Astrocyte (in vitro differentiated cells and primary cell): ENCODE data around the gene NUCKS1. TPM values are rescaled to one million over a fixed set of nuclear protein-coding genes. Genes with fewer than 3 reads are reported as not detected.

Experiments
- DNase-seq: peaks from one replicate; pipeline ENCODE4 v3.0.0-alpha.2; 2010; ENCODE audit warnings: low read depth
- FAIRE-seq: peaks from 2 replicates; lab custom pipeline; 2011; peaks lifted over from hg19 to GRCh38; lab: Jason Lieb, UNC
- H2AFZ ChIP-seq: 2 replicates; pipeline ENCODE4 v1.6.0; 2012; ENCODE audit warnings: low read depth, low read length, inconsistent platforms
- H3K27ac ChIP-seq: 2 replicates; pipeline ENCODE4 v1.5.1; 2011; ENCODE audit warnings: low read depth, low read length, inconsistent platforms
- H3K27me3 ChIP-seq: 2 replicates; pipeline ENCODE4 v1.6.0; 2011; ENCODE audit warnings: low read length, inconsistent platforms; ENCODE audit not compliant: insufficient read depth
- H3K36me3 ChIP-seq: 2 replicates; pipeline ENCODE4 v1.5.1; 2011; ENCODE audit warnings: low read length, inconsistent platforms; ENCODE audit not compliant: insufficient read depth
- H3K4me1 ChIP-seq: 2 replicates; pipeline ENCODE4 v1.5.1; 2011; ENCODE audit warnings: low read length, inconsistent platforms; ENCODE audit not compliant: insufficient read depth
- H3K4me2 ChIP-seq: 2 replicates; pipeline ENCODE4 v1.6.0; 2012; ENCODE audit warnings: low read length, inconsistent platforms
- H3K4me3 ChIP-seq: 2 replicates; pipeline ENCODE4 v1.5.1; 2011; ENCODE audit warnings: low read depth, mild to moderate bottlenecking, low read length, inconsistent platforms; ENCODE audit not compliant: insufficient read depth
- H3K79me2 ChIP-seq: 2 replicates; pipeline ENCODE4 v1.6.0; 2012; ENCODE audit warnings: mild to moderate bottlenecking, low read length, inconsistent platforms; ENCODE audit not compliant: insufficient read depth
- H3K9ac ChIP-seq: 2 replicates; pipeline ENCODE4 v1.6.0; 2012; ENCODE audit warnings: mild to moderate bottlenecking, low read length, inconsistent platforms
- H3K9me3 ChIP-seq: 2 replicates; pipeline ENCODE4 v1.5.1; 2012; ENCODE audit warnings: low read depth, mild to moderate bottlenecking, low read length, inconsistent platforms; ENCODE audit not compliant: insufficient read depth
- H4K20me1 ChIP-seq: 2 replicates; pipeline ENCODE4 v1.6.0; 2012; ENCODE audit warnings: low read length, inconsistent platforms; ENCODE audit not compliant: insufficient read depth
- H3K27ac Mint-ChIP-seq: one replicate; pipeline ENCODE4 v1.8.0; 2021; ENCODE audit warnings: mild to moderate bottlenecking, mixed read lengths; ENCODE audit not compliant: unreplicated experiment
- H3K27me3 Mint-ChIP-seq: one replicate; pipeline ENCODE4 v1.8.0; 2021; ENCODE audit warnings: low read depth, mixed read lengths; ENCODE audit not compliant: unreplicated experiment
- H3K36me3 Mint-ChIP-seq: one replicate; pipeline ENCODE4 v1.8.0; 2021; ENCODE audit warnings: low read depth, mixed read lengths; ENCODE audit not compliant: unreplicated experiment
- H3K4me1 Mint-ChIP-seq: one replicate; pipeline ENCODE4 v1.8.0; 2021; ENCODE audit warnings: low read depth, mixed read lengths; ENCODE audit not compliant: unreplicated experiment
- H3K4me3 Mint-ChIP-seq: one replicate; pipeline ENCODE4 v1.8.0; 2021; ENCODE audit warnings: mild to moderate bottlenecking, moderate library complexity, mixed read lengths; ENCODE audit not compliant: unreplicated experiment
- H3K9me3 Mint-ChIP-seq: one replicate; pipeline ENCODE4 v1.8.0; 2021; ENCODE audit warnings: mild to moderate bottlenecking, mixed read lengths; ENCODE audit not compliant: unreplicated experiment
- EZH2 ChIP-seq: IDR thresholded peaks from 2 replicates; pipeline ENCODE4 v1.6.1; 2012; ENCODE audit warnings: mild to moderate bottlenecking, low read length, inconsistent platforms; ENCODE audit not compliant: insufficient read depth
- total RNA-seq: library from RNA; stranded (reverse); gene quantifications from 2 replicates; pipeline ENCODE4 v1.2.1, GENCODE V29; 2021
- TF ChIP-seq, protein P1 (sequence below): IDR thresholded peaks from 2 replicates; pipeline ENCODE4 v1.5.1; 2011; ENCODE audit warnings: low read depth, mild to moderate bottlenecking, inconsistent platforms, low read length, moderate library complexity; ENCODE audit not compliant: insufficient read depth

The NUCKS1 gene
- total RNA-seq, 1 donor from 2014 or later: 169 TPM

GRCh38 chr1:205754857-205755256, 4.9 kb upstream of the NUCKS1 start:
- TF ChIP-seq, protein P1, sequence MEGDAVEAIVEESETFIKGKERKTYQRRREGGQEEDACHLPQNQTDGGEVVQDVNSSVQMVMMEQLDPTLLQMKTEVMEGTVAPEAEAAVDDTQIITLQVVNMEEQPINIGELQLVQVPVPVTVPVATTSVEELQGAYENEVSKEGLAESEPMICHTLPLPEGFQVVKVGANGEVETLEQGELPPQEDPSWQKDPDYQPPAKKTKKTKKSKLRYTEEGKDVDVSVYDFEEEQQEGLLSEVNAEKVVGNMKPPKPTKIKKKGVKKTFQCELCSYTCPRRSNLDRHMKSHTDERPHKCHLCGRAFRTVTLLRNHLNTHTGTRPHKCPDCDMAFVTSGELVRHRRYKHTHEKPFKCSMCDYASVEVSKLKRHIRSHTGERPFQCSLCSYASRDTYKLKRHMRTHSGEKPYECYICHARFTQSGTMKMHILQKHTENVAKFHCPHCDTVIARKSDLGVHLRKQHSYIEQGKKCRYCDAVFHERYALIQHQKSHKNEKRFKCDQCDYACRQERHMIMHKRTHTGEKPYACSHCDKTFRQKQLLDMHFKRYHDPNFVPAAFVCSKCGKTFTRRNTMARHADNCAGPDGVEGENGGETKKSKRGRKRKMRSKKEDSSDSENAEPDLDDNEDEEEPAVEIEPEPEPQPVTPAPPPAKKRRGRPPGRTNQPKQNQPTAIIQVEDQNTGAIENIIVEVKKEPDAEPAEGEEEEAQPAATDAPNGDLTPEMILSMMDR: no peak
- TF ChIP-seq EZH2: no peak
- Mint-ChIP-seq H3K4me1 (no peaks in the 10 kb centered on the region), H3K36me3 (peaks cover 5% of the 10 kb centered on the region), H3K27me3 (peaks cover 2% of the 10 kb centered on the region), H3K9me3 (peaks cover 2% of the 10 kb centered on the region), H3K4me3 (no peak overlapping the region), H3K27ac (no peak overlapping the region)
- H3K4me2 ChIP-seq: no peak overlapping the region
- H3K4me1 ChIP-seq: peaks cover 3% of the 10 kb centered on the region
- no peak overlapping the region for H3K27ac ChIP-seq
- no peak for FAIRE-seq
- no peaks in the 10 kb centered on the region for H3K79me2 ChIP-seq
- H3K27me3 ChIP-seq: peaks cover 17% of the 10 kb centered on the region
- DNase-seq: no peak
- no peaks in the 10 kb centered on the region for H3K9me3 ChIP-seq
- no peak overlapping the region for H3K9ac ChIP-seq
- H2AFZ ChIP-seq: no peak overlapping the region
- no peaks in the 10 kb centered on the region for H3K36me3 ChIP-seq
- H4K20me1 ChIP-seq: no peaks in the 10 kb centered on the region
- no peak overlapping the region for H3K4me3 ChIP-seq

DNA sequence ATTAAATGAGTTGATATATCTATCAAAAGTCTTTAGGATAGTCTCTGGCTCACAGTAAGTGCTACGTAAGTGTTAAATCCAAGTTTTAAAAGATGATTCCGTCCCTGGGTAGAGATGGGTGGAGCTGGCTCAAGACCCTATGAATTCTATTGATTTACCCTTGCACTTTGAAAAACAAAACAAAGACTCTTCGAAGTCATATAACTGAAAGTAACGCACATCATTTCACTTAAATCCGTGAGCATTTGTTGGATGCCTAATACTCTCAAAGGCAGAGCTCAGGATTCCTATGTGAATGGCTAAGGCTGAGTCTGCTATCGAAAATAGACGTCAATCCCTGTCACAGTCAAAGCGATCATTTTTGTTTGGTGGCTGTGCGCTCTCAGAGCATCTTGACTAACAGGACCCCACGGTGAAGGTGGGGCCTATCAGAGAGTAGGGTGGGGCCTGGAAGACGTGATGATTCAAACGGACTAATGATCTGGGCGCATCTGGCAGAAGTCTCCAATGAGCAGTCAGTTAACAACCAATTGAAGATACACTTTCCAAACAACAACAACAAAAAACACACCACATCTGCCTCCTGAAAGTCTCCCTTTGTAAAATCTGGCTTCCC, 1.2 kb upstream of the NUCKS1 start:
- no peak for TF ChIP-seq EZH2
- TF ChIP-seq, protein P1: no peak
- DNase-seq: no peak
- Histone ChIP-seq H4K20me1 (peaks cover 30% of the 10 kb centered on the region), H3K4me3 (no peak overlapping the region), H2AFZ (peak overlapping the region; percentile 93), H3K27ac (no peak overlapping the region), H3K9me3 (no peaks in the 10 kb centered on the region), H3K4me2 (no peak overlapping the region), H3K79me2 (peaks cover 33% of the 10 kb centered on the region), H3K36me3 (peaks cover 2% of the 10 kb centered on the region), H3K9ac (no peak overlapping the region), H3K27me3 (peaks cover 15% of the 10 kb centered on the region), H3K4me1 (peaks cover 15% of the 10 kb centered on the region)
- H3K36me3 Mint-ChIP-seq: peaks cover 5% of the 10 kb centered on the region
- no peak overlapping the region for H3K27ac Mint-ChIP-seq
- peaks cover under 1% of the 10 kb centered on the region for H3K27me3 Mint-ChIP-seq
- peaks cover 11% of the 10 kb centered on the region for H3K4me1 Mint-ChIP-seq
- no peak for FAIRE-seq
- peak overlapping the region; percentile 92 for H3K4me3 Mint-ChIP-seq
- peaks cover under 1% of the 10 kb centered on the region for H3K9me3 Mint-ChIP-seq
